ENCODE data around the gene OSTN. TPM values are rescaled to one million over a fixed set of nuclear protein-coding genes. Genes with fewer than 3 reads are reported as not detected.

The OSTN gene
- not detected for total RNA-seq (2013)
- polyA plus RNA-seq: not detected
- polyA minus RNA-seq: not detected in 2 replicates
- 0 to 2.5 (median 0) reads per million in 11 experiments for total RNA-seq

GRCh38 chr3:191198932-191199331 lies at the start of gene OSTN:
OSTN (plus strand) TSS chr3:191199241; CDS start chr3:191212533, 13,292 bp downstream.
- Histone ChIP-seq H3K9me3 (replicated peaks in 1 of 2; ENCODE audit: control insufficient read depth in 1 of 2, insufficient read depth in 1 of 2, low read length in 2 of 2) (no peaks in the 10 kb centered on the region), H3K27me3 (ENCODE audit: control insufficient read depth in 2 of 2, insufficient read depth in 2 of 2, low read length in 2 of 2) (no peaks in the 10 kb centered on the region), H3K79me2 (ENCODE audit: insufficient read depth, low read length) (no peaks in the 10 kb centered on the region), H3K9ac (ENCODE audit: insufficient read depth, low read length, poor library complexity, severe bottlenecking) (no peak within 1 kb of the TSS), H3K36me3 (replicated peaks in 1 of 2; ENCODE audit: control insufficient read depth in 1 of 2, insufficient read depth in 2 of 2, low read length in 2 of 2) (no peaks in the 10 kb centered on the region), H3K4me2 (replicated peaks; ENCODE audit: extremely low read depth, low read length, poor library complexity, severe bottlenecking) (no peak within 1 kb of the TSS), H3K4me3 (replicated peaks in 1 of 3; ENCODE audit: low read depth in 2 of 3, low read length in 3 of 3) (no peak within 1 kb of the TSS), H3K4me1 (ENCODE audit: control insufficient read depth in 1 of 2, insufficient read depth in 2 of 2, low read length in 2 of 2) (no peaks in the 10 kb centered on the region), H4K20me1 (ENCODE audit: insufficient read depth, low read length) (no peaks in the 10 kb centered on the region), H2AFZ (ENCODE audit: insufficient read depth, low read depth, low read length, poor library complexity, severe bottlenecking) (no peak within 1 kb of the TSS), H3K27ac (ENCODE audit: low read depth in 1 of 2, low read length in 2 of 2) (no peak within 1 kb of the TSS)
- DNase-seq: no peak
- peaks cover 0 to 5% (median 3%) of the 10 kb centered on the region in 3 donors for H3K27me3 Mint-ChIP-seq (ENCODE audit: low read depth in 3 of 3)
- H3K27ac Mint-ChIP-seq: no peak within 1 kb of the TSS
- H3K9me3 Mint-ChIP-seq: peaks cover 0 to 3% (median 0%) of the 10 kb centered on the region in 7 donors
- no peak for TF ChIP-seq CTCF (IDR thresholded peaks at IDR 0.05)
- H3K36me3 Mint-ChIP-seq: no peaks in the 10 kb centered on the region
- no peaks in the 10 kb centered on the region for H3K4me1 Mint-ChIP-seq
- WGBS (ENCODE audit: insufficient coverage): no CpG with 5 or more reads among the region's 3 CpGs
- intact Hi-C loops (cut with micrococcal nuclease): no loop called here
- H3K4me3 Mint-ChIP-seq: no peak within 1 kb of the TSS

GRCh38 chr3:191151653-191152052 lies 47.4 kb upstream of the OSTN start:
- Histone ChIP-seq H3K4me2 (replicated peaks; ENCODE audit: extremely low read depth, low read length, poor library complexity, severe bottlenecking) (no peak overlapping the region), H3K27ac (ENCODE audit: low read depth in 1 of 2, low read length in 2 of 2) (no peak overlapping the region), H3K27me3 (ENCODE audit: control insufficient read depth in 2 of 2, insufficient read depth in 2 of 2, low read length in 2 of 2) (no peaks in the 10 kb centered on the region), H3K9me3 (replicated peaks in 1 of 2; ENCODE audit: control insufficient read depth in 1 of 2, insufficient read depth in 1 of 2, low read length in 2 of 2) (peaks cover 5 to 13% of the 10 kb centered on the region in 2 donors), H4K20me1 (ENCODE audit: insufficient read depth, low read length) (no peaks in the 10 kb centered on the region), H3K9ac (ENCODE audit: insufficient read depth, low read length, poor library complexity, severe bottlenecking) (no peak overlapping the region), H2AFZ (ENCODE audit: insufficient read depth, low read depth, low read length, poor library complexity, severe bottlenecking) (no peak overlapping the region), H3K4me1 (ENCODE audit: control insufficient read depth in 1 of 2, insufficient read depth in 2 of 2, low read length in 2 of 2) (no peaks in the 10 kb centered on the region), H3K79me2 (ENCODE audit: insufficient read depth, low read length) (no peaks in the 10 kb centered on the region), H3K4me3 (replicated peaks in 1 of 3; ENCODE audit: low read depth in 2 of 3, low read length in 3 of 3) (no peak overlapping the region), H3K36me3 (replicated peaks in 1 of 2; ENCODE audit: control insufficient read depth in 1 of 2, insufficient read depth in 2 of 2, low read length in 2 of 2) (no peaks in the 10 kb centered on the region)
- Mint-ChIP-seq H3K27ac (no peak overlapping the region), H3K27me3 (ENCODE audit: low read depth in 3 of 3) (no peaks in the 10 kb centered on the region), H3K9me3 (peaks cover 3 to 18% (median 11%) of the 10 kb centered on the region in 7 donors), H3K4me1 (peaks cover 5% of the 10 kb centered on the region), H3K36me3 (no peaks in the 10 kb centered on the region), H3K4me3 (no peak overlapping the region)
- intact Hi-C loops (cut with micrococcal nuclease): no loop called here
- TF ChIP-seq CTCF (IDR thresholded peaks at IDR 0.05): no peak
- DNase-seq: no peak
- no CpG with 5 or more reads among the region's 1 CpG for WGBS (ENCODE audit: insufficient coverage)

All from CD14-positive monocyte (primary cell).